Retinal pigment epithelial cell (primary cell): Measurements from ENCODE around the gene TENM4.

Experiments used
- DNase-seq: peaks from one replicate; pipeline ENCODE4 v3.0.0-alpha.2; 2010; ENCODE audit warnings: low read depth
- H3K4me3 ChIP-seq: 2 replicates; pipeline ENCODE4 v1.5.1; 2011; ENCODE audit warnings: mild to moderate bottlenecking, low read length, control low read depth, moderate library complexity
- CTCF ChIP-seq: conservative IDR thresholded peaks from 2 replicates; pipeline ENCODE4 v1.5.1; 2011; ENCODE audit warnings: low read depth, low read length, control low read depth, inconsistent platforms

The TENM4 gene

GRCh38 chr11:79428406-79428805, 12.4 kb downstream of the TENM4 start:
- DNase-seq: no peak
- no peak overlapping the region for H3K4me3 ChIP-seq
- no peak for TF ChIP-seq CTCF

- H3K4me3 ChIP-seq: no peak overlapping the region
- no peak for TF ChIP-seq CTCF
- DNase-seq: no peak
Observed at GRCh38 chr11:79427611-79428327, 13.1 kb downstream of the TENM4 start.

- TF ChIP-seq CTCF: no peak
- H3K4me3 ChIP-seq: no peak overlapping the region
- DNase-seq: no peak
Observed at GRCh38 chr11:79427126-79427525, 13.7 kb downstream of the TENM4 start.

- TF ChIP-seq CTCF: no peak
- DNase-seq: no peak
- no peak overlapping the region for H3K4me3 ChIP-seq
Observed at GRCh38 chr11:79425463-79425862, 15.4 kb downstream of the TENM4 start.

- no peak for DNase-seq
- TF ChIP-seq CTCF: no peak
Observed at GRCh38 chr11:79423736-79424135, 17.1 kb downstream of the TENM4 start.

GRCh38 chr11:79422866-79423265, 18.0 kb downstream of the TENM4 start:
- DNase-seq: no peak
- no peak for TF ChIP-seq CTCF
- no peak overlapping the region for H3K4me3 ChIP-seq

More at GRCh38 chr11:79423736-79424135, 17.1 kb downstream of the TENM4 start:
- H3K4me3 ChIP-seq: no peak overlapping the region

GRCh38 chr11:79421820-79422219, 19.0 kb downstream of the TENM4 start:
- H3K4me3 ChIP-seq: no peak overlapping the region
- no peak for TF ChIP-seq CTCF
- no peak for DNase-seq
